ENCODE measurements around the gene CFL2.

GRCh38 chr14:34678306-34678705, 36.1 kb downstream of the CFL2 start:
- no peak for TF ChIP-seq CTCF (IDR thresholded peaks at IDR 0.05)
- no peak for TF ChIP-seq EP300 (IDR thresholded peaks at IDR 0.05)

All from tibial nerve (tissue), 4 donors.